ENCODE data around the gene GUCY1A2.

Gene GUCY1A2

GRCh38 chr11:107017433-107018218, 650 bp downstream of the GUCY1A2 start:
- DNase-seq (ENCODE audit: low read depth), result no peak

GRCh38 chr11:107017104-107017432, 1.2 kb downstream of the GUCY1A2 start:
- no peak for TF ChIP-seq CTCF (IDR thresholded peaks at IDR 0.05; ENCODE audit: low read depth, low read length, missing control alignments)
- H3K4me3 ChIP-seq (ENCODE audit: low read depth, low read length), result peak overlapping the region; percentile 48
- in situ Hi-C loops (cut with HindIII; ENCODE audit: low sequenced_read_pairs), result no loop called here
- DNase-seq (ENCODE audit: low read depth), result no peak

More at GRCh38 chr11:107017433-107018218, 650 bp downstream of the GUCY1A2 start:
- H3K4me3 ChIP-seq (ENCODE audit: low read depth, low read length), result peak overlapping the region; percentile 48
- TF ChIP-seq CTCF (IDR thresholded peaks at IDR 0.05; ENCODE audit: low read depth, low read length, missing control alignments), result peak; percentile 67
- in situ Hi-C loops (cut with HindIII; ENCODE audit: low sequenced_read_pairs), result no loop called here

GRCh38 chr11:107014871-107015270, 3.4 kb downstream of the GUCY1A2 start:
- H3K4me3 ChIP-seq (ENCODE audit: low read depth, low read length), result no peak overlapping the region
- in situ Hi-C loops (cut with HindIII; ENCODE audit: low sequenced_read_pairs), result no loop called here
- no peak for TF ChIP-seq CTCF (IDR thresholded peaks at IDR 0.05; ENCODE audit: low read depth, low read length, missing control alignments)
- DNase-seq (ENCODE audit: low read depth), result no peak

- no peak for TF ChIP-seq CTCF (IDR thresholded peaks at IDR 0.05; ENCODE audit: low read depth, low read length, missing control alignments)
- H3K4me3 ChIP-seq (ENCODE audit: low read depth, low read length), result no peak overlapping the region
- in situ Hi-C loops (cut with HindIII; ENCODE audit: low sequenced_read_pairs), result no loop called here
- DNase-seq (ENCODE audit: low read depth), result no peak
Observed at GRCh38 chr11:107011977-107012376, 6.3 kb downstream of the GUCY1A2 start.

- no peak for TF ChIP-seq CTCF (IDR thresholded peaks at IDR 0.05; ENCODE audit: low read depth, low read length, missing control alignments)
- no peak for DNase-seq (ENCODE audit: low read depth)
- in situ Hi-C loops (cut with HindIII; ENCODE audit: low sequenced_read_pairs), result no loop called here
- no peak overlapping the region for H3K4me3 ChIP-seq (ENCODE audit: low read depth, low read length)
Observed at GRCh38 chr11:107009190-107009589, 9.1 kb downstream of the GUCY1A2 start.

- in situ Hi-C loops (cut with HindIII; ENCODE audit: low sequenced_read_pairs), result no loop called here
- TF ChIP-seq CTCF (IDR thresholded peaks at IDR 0.05; ENCODE audit: low read depth, low read length, missing control alignments), result no peak
- no peak overlapping the region for H3K4me3 ChIP-seq (ENCODE audit: low read depth, low read length)
- no peak for DNase-seq (ENCODE audit: low read depth)
Observed at GRCh38 chr11:107006076-107006833, 12.0 kb downstream of the GUCY1A2 start.

Measured in astrocyte of the cerebellum (primary cell).